ENCODE measurements around the gene GRAMD1C. TPM values are rescaled to one million over a fixed set of nuclear protein-coding genes. Genes with fewer than 3 reads are reported as not detected.

GRAMD1C gene
- total and polyA plus RNA-seq, 9 of the 15 experiments (the other 6 are each of a cell fraction or from before 2014, with no cell fraction given) = not detected

DNA sequence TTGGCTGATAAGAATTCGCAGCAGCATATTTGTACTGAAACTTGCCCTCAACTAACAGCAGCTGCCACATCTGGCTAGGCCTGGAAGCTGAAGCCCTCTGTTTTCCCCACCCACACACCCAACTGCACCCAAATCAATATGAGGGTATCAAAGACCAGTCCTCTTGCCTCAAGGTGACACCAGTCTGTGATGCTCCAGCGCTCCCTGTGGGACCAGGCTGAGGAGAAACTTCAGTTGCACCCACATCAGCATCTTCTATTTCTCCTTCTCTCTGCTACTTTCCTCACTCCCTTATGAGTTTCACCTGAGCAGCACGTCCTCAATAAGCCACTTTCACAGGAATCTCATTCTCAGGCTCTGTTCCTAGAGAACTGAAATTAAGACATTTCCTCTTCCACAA is 18.7 kb upstream of the GRAMD1C start:
- ChIA-PET POLR2A (no interaction called here), CTCF (ENCODE audit: low intra/inter-chr PET ratio) (no interaction called here)
- H3K79me2 ChIP-seq (ENCODE audit: control insufficient read depth, insufficient read depth, low read length) = no peaks in the 10 kb centered on the region
- no peak overlapping the region for H3K4me2 ChIP-seq (ENCODE audit: insufficient read depth, low read length)
- no peak for DNase-seq (ENCODE audit: extremely low read depth in 1 of 4, low spot score in 3 of 4)
- no peak for FAIRE-seq
- H3K4me3 ChIP-seq = no peak overlapping the region
- no peaks in the 10 kb centered on the region for H3K9me3 ChIP-seq (replicated peaks; ENCODE audit: control insufficient read depth, insufficient read depth, low read depth, low read length)
- H4K20me1 ChIP-seq (replicated peaks; ENCODE audit: control insufficient read depth, insufficient read depth, low read length) = no peaks in the 10 kb centered on the region
- no peaks in the 10 kb centered on the region for H3K36me3 ChIP-seq (ENCODE audit: control insufficient read depth, insufficient read depth, low read length)
- no peak overlapping the region for H3K9ac ChIP-seq (ENCODE audit: insufficient read depth in 1 of 2, low read depth in 2 of 2, low read length in 2 of 2)
- ATAC-seq = no peak
- no TSS peak for BruUV-seq (replicated peaks)
- no peak for TF ChIP-seq STAT5B (CRISPR knock-in tag; IDR thresholded peaks at IDR 0.05)
- no peak for TF ChIP-seq TOE1 (IDR thresholded peaks at IDR 0.05; ENCODE audit: borderline replicate concordance)
- no peak for TF ChIP-seq TOE1 (CRISPR knock-in tag; IDR thresholded peaks at IDR 0.05; ENCODE audit: borderline replicate concordance, low read depth)
- no peak for TF ChIP-seq CCAR2 (IDR thresholded peaks at IDR 0.05; ENCODE audit: low read depth, low read length)
- no peak for TF ChIP-seq SMC3 (conservative IDR thresholded peaks at IDR 0.05; ENCODE audit: insufficient read depth, low read depth, low read length)
- no peak for TF ChIP-seq GTF2A2 (tag; IDR thresholded peaks at IDR 0.05)
- no peak for TF ChIP-seq NELFE (IDR thresholded peaks at IDR 0.05; ENCODE audit: insufficient read depth, insufficient read length)
- TF ChIP-seq MTA3 (IDR thresholded peaks at IDR 0.05; ENCODE audit: borderline replicate concordance) = no peak
- H3K9me1 ChIP-seq (ENCODE audit: control insufficient read depth, insufficient read depth, low read length) = no peaks in the 10 kb centered on the region
- no peaks in the 10 kb centered on the region for H3K27me3 ChIP-seq (ENCODE audit: control insufficient read depth in 2 of 2, insufficient read depth in 2 of 2, low read length in 2 of 2)
- intact Hi-C loops (cut with micrococcal nuclease) = no loop called here
- H3K4me1 ChIP-seq (replicated peaks in 1 of 2; ENCODE audit: control insufficient read depth in 2 of 2, insufficient read depth in 2 of 2, low read length in 2 of 2) = no peaks in the 10 kb centered on the region; a peak in 1 of 5 replicates
- in situ Hi-C loops (cut with MboI) = no loop called here
- 0% methylated on average over 3 of the region's 3 CpGs for WGBS (ENCODE audit: insufficient coverage, low coverage, missing lambda C conversion rate)
- no peak overlapping the region for H3K27ac ChIP-seq (ENCODE audit: extremely low read depth, low read depth, low read length)
- H2AFZ ChIP-seq (ENCODE audit: low read depth, low read length) = no peak overlapping the region
